GM12892 (cell line): Measurements from ENCODE around the gene GINS2.

Experiments
- POLR2A ChIP-seq: IDR thresholded peaks from 2 replicates; pipeline ENCODE4 v1.6.1; 2011; ENCODE audit warnings: low read depth, low read length, control low read depth
- POLR2AphosphoS5 ChIP-seq: IDR thresholded peaks from 2 replicates; pipeline ENCODE4 v1.6.1; 2011; ENCODE audit warnings: low read depth, low read length, control low read depth
- TAF1 ChIP-seq: IDR thresholded peaks from 2 replicates; pipeline ENCODE4 v1.6.1; 2011; ENCODE audit warnings: low read depth, mild to moderate bottlenecking, control low read depth, low read length, borderline replicate concordance

- no peak for TF ChIP-seq POLR2AphosphoS5
- TF ChIP-seq POLR2A: no peak
- TF ChIP-seq TAF1: no peak
Observed at GRCh38 chr16:85695196-85696128, 6.7 kb upstream of the GINS2 start.
